Measurements from ENCODE around the gene ARHGAP19. TPM values are rescaled to one million over a fixed set of nuclear protein-coding genes. Genes with fewer than 3 reads are reported as not detected.

The ARHGAP19 gene
- total and polyA plus RNA-seq, 2 of the 8 experiments (the other 6 are each of a cell fraction or from before 2014, with no cell fraction given): 13.3 to 32.1 TPM

DNA sequence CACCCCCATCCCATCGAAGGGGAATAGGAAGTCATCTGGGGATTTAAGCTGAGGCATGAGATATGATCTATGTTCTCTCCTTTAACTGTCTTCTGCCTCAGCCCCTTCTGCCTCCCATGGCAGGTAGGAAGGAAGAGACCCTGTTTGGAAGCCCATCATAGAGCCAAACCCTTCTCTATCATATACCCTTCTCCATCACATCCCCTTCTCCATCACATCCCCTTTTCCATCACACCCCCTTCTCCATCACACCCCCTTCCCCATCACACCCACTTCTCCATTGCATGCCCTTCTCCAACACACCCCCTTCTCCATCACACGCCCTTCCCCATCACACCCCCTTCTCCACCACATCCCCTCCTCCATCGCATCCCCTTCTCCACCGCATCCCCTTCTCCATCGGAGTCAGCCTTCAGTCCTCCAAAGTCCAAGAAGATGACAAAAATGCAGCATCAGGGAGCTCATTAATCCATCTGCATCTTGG, 99.4 kb downstream of the ARHGAP19 start:
- Histone ChIP-seq H2BK15ac (ENCODE audit: low read length) (no peak overlapping the region), H3K9me3 (ENCODE audit: insufficient read depth in 2 of 2, low read depth in 1 of 2, low read length in 1 of 2) (no peaks in the 10 kb centered on the region), H3K23ac (ENCODE audit: insufficient read length) (no peak overlapping the region), H3K4ac (replicated peaks; ENCODE audit: insufficient read length, low read depth, low read length) (no peak overlapping the region), H2AFZ (ENCODE audit: low read length) (no peak overlapping the region), H3K79me2 (ENCODE audit: control insufficient read depth in 1 of 2, insufficient read depth in 2 of 2, low read length in 2 of 2) (no peaks in the 10 kb centered on the region), H4K8ac (ENCODE audit: extremely low read depth, insufficient read depth, low read length) (no peak overlapping the region), H3K4me3 (ENCODE audit: extremely low read depth in 1 of 4, insufficient read depth in 2 of 4, low read depth in 3 of 4, low read length in 4 of 4) (no peak overlapping the region), H3K79me1 (ENCODE audit: low read depth, low read length) (no peaks in the 10 kb centered on the region), H3K36me3 (ENCODE audit: control insufficient read depth in 2 of 4, insufficient read depth in 4 of 4, low read length in 3 of 4) (no peaks in the 10 kb centered on the region), H3K23me2 (ENCODE audit: low read depth, low read length) (peaks cover 4% of the 10 kb centered on the region; the same call in 1 of the 2 replicates), H4K5ac (ENCODE audit: insufficient read length, low read depth, low read length) (no peak overlapping the region), H3K27ac (ENCODE audit: low read depth, low read length) (no peak overlapping the region), H2BK5ac (ENCODE audit: low read depth, low read length) (no peak overlapping the region), H3K4me2 (ENCODE audit: insufficient read depth in 1 of 2, low read depth in 2 of 2, low read length in 2 of 2) (no peak overlapping the region), H2BK12ac (ENCODE audit: low read depth, low read length) (no peak overlapping the region), H4K91ac (replicated peaks; ENCODE audit: insufficient read length, low read length) (no peak overlapping the region), H3K18ac (ENCODE audit: extremely low read depth, low read length) (no peak overlapping the region), H3K4me1 (replicated peaks in 1 of 4; ENCODE audit: control insufficient read depth in 3 of 4, insufficient read depth in 4 of 4, low read length in 3 of 4) (peaks cover 2 to 9% (median 7%) of the 10 kb centered on the region in 4 experiments; a peak in 5 of 7 replicates), H2AK5ac (ENCODE audit: low read depth, low read length) (no peak overlapping the region), H3K27me3 (replicated peaks in 1 of 4; ENCODE audit: control insufficient read depth in 3 of 4, extremely low read depth in 1 of 4, insufficient read depth in 3 of 4, low read length in 3 of 4) (peaks cover 0 to 16% (median 12%) of the 10 kb centered on the region in 4 experiments; a peak in 6 of 7 replicates), H3K9ac (replicated peaks in 1 of 4; ENCODE audit: extremely low read depth in 1 of 4, low read depth in 3 of 4, low read length in 3 of 4) (no peak overlapping the region), H2BK20ac (ENCODE audit: low read length) (no peak overlapping the region), H3K56ac (replicated peaks; ENCODE audit: insufficient read length, low read depth, low read length) (no peak overlapping the region), H2BK120ac (replicated peaks; ENCODE audit: low read depth, low read length) (no peak overlapping the region), H3K14ac (ENCODE audit: insufficient read length) (no peak overlapping the region), H4K20me1 (replicated peaks in 1 of 2; ENCODE audit: control insufficient read depth in 1 of 2, insufficient read depth in 2 of 2, low read length in 2 of 2) (peaks cover 0 to 3% of the 10 kb centered on the region in 2 experiments)
- no peak for DNase-seq (ENCODE audit: low read depth in 1 of 2, low spot score in 2 of 2)
- POLR2A ChIA-PET (ENCODE audit: partially characterized antibody): no interaction called here
- no peak for TF ChIP-seq SAP30 (IDR thresholded peaks at IDR 0.05; ENCODE audit: insufficient read depth, insufficient replicate concordance, low read length)
- TF ChIP-seq BCL11A (IDR thresholded peaks at IDR 0.05; ENCODE audit: low read depth in 2 of 2, low read length in 2 of 2): no peak
- no peak for TF ChIP-seq ATF3 (IDR thresholded peaks at IDR 0.05; ENCODE audit: insufficient read depth, low read depth, low read length)
- no peak for TF ChIP-seq CBX5 (IDR thresholded peaks at IDR 0.05; ENCODE audit: low read depth, low read length)
- TF ChIP-seq EP300 (IDR thresholded peaks at IDR 0.05; ENCODE audit: borderline replicate concordance in 1 of 2, low read depth in 2 of 2, low read length in 2 of 2): no peak
- no peak for TF ChIP-seq RBBP5 (IDR thresholded peaks at IDR 0.05; ENCODE audit: borderline replicate concordance, low read depth, low read length)
- TF ChIP-seq PHF8 (conservative IDR thresholded peaks at IDR 0.05; ENCODE audit: low read depth, low read length): no peak
- WGBS, 2 experiments (ENCODE audit: extremely low coverage in 1 of 2, insufficient coverage in 1 of 2, insufficient read length in 1 of 2, insufficient replicate concordance in 2 of 2, low coverage in 1 of 2, low lambda C conversion rate in 2 of 2, missing lambda C conversion rate in 1 of 2): 88 to 100% methylated on average over 3 to 5 of the region's 5 CpGs
- CTCF ChIA-PET (ENCODE audit: partially characterized antibody): interaction anchor here (0.8 to 11.6 kb wide), 12 partner anchors 9 to 134 kb away, joined by 3 to 212 read pairs (median 5); partner anchors contain the start of gene SLIT1
- no peak for FAIRE-seq
